ENCODE measurements around the gene PPP1R11. TPM values are rescaled to one million over a fixed set of nuclear protein-coding genes. Genes with fewer than 3 reads are reported as not detected.
A peak's percentile ranks its signal among the peaks of the same experiment; 100 is the strongest.

PPP1R11 gene
- total and polyA plus RNA-seq, 9 of the 15 experiments (the other 6 are each of a cell fraction or from before 2014, with no cell fraction given), result 17.8 to 94.8 (median 44.6) TPM

DNA sequence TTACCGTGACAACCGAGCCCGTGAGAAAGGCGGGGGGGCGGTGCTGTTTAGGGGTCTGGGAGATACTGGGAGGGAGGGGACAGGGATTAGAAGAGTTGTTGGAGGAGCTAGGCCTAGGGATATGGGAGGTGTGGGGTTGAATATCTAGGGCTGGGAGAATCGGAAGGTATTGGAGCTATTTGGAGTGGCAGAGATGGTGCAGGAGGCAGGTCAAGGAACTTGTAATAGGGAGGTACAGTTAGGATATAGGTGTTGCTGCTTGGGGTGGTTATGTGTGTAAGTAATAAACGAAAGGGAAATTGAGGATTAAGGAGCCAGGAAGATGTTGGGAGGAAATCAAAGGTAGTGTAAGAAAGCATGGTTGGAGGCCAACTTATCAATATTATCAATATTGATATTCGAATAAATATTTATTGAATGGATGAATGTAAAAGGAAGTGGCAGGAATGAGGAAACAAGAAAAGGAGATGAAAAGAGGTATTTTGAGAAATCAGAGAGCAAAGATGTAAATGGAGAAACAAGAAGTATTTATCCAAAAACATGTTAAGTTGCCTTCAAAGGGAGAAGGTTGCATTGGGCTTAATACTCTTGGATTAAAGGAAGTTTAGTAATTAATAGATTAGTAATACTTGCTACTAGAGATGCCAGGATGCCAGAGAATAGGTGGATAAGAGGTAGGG, 602 bp downstream of the PPP1R11 start (continued):
- TF ChIP-seq SIN3A (IDR thresholded peaks at IDR 0.05; ENCODE audit: borderline replicate concordance in 2 of 2, control insufficient read depth in 1 of 2, low read depth in 2 of 2, low read length in 2 of 2) (no peak), LCOR (CRISPR knock-in tag; IDR thresholded peaks at IDR 0.05) (no peak), JUNB (CRISPR knock-in tag; conservative IDR thresholded peaks at IDR 0.05) (no peak), KAT8 (IDR thresholded peaks at IDR 0.05; ENCODE audit: low read depth) (no peak), CREBBP (IDR thresholded peaks at IDR 0.05; ENCODE audit: low read depth, low read length) (peak; percentile 12), ZBTB26 (CRISPR knock-in tag; IDR thresholded peaks at IDR 0.05) (peak; percentile 93), KAT7 (CRISPR knock-in tag; IDR thresholded peaks at IDR 0.05; ENCODE audit: borderline replicate concordance) (peak; percentile 9; the same call in 1 of the 2 replicates), FOS (IDR thresholded peaks at IDR 0.05; ENCODE audit: extremely low read depth, insufficient read length) (no peak), BMI1 (IDR thresholded peaks at IDR 0.05; ENCODE audit: low read length) (peak; percentile 90), NCOA6 (IDR thresholded peaks at IDR 0.05) (no peak), ZNF282 (CRISPR knock-in tag; IDR thresholded peaks at IDR 0.05) (no peak), RBM14 (IDR thresholded peaks at IDR 0.05; ENCODE audit: borderline replicate concordance, insufficient read depth, low read depth, low read length) (no peak), CREM (IDR thresholded peaks at IDR 0.05; ENCODE audit: low read depth) (no peak), ZNF431 (CRISPR knock-in tag; IDR thresholded peaks at IDR 0.05) (no peak), ZNF232 (CRISPR knock-in tag; IDR thresholded peaks at IDR 0.05) (no peak), ZKSCAN8 (CRISPR knock-in tag; IDR thresholded peaks at IDR 0.05) (no peak), BHLHE40 (IDR thresholded peaks at IDR 0.05; ENCODE audit: low read length) (no peak), ELF1 (tag; IDR thresholded peaks at IDR 0.05) (no peak)
- TF ChIP-seq, protein P1, sequence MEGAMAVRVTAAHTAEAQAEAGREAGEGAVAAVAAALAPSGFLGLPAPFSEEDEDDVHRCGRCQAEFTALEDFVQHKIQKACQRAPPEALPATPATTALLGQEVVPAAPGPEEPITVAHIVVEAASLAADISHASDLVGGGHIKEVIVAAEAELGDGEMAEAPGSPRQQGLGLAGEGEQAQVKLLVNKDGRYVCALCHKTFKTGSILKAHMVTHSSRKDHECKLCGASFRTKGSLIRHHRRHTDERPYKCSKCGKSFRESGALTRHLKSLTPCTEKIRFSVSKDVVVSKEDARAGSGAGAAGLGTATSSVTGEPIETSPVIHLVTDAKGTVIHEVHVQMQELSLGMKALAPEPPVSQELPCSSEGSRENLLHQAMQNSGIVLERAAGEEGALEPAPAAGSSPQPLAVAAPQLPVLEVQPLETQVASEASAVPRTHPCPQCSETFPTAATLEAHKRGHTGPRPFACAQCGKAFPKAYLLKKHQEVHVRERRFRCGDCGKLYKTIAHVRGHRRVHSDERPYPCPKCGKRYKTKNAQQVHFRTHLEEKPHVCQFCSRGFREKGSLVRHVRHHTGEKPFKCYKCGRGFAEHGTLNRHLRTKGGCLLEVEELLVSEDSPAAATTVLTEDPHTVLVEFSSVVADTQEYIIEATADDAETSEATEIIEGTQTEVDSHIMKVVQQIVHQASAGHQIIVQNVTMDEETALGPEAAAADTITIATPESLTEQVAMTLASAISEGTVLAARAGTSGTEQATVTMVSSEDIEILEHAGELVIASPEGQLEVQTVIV (CRISPR knock-in tag; IDR thresholded peaks at IDR 0.05; ENCODE audit: borderline replicate concordance), result no peak
- TF ChIP-seq, protein P2, sequence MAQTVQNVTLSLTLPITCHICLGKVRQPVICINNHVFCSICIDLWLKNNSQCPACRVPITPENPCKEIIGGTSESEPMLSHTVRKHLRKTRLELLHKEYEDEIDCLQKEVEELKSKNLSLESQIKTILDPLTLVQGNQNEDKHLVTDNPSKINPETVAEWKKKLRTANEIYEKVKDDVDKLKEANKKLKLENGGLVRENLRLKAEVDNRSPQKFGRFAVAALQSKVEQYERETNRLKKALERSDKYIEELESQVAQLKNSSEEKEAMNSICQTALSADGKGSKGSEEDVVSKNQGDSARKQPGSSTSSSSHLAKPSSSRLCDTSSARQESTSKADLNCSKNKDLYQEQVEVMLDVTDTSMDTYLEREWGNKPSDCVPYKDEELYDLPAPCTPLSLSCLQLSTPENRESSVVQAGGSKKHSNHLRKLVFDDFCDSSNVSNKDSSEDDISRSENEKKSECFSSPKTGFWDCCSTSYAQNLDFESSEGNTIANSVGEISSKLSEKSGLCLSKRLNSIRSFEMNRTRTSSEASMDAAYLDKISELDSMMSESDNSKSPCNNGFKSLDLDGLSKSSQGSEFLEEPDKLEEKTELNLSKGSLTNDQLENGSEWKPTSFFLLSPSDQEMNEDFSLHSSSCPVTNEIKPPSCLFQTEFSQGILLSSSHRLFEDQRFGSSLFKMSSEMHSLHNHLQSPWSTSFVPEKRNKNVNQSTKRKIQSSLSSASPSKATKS (CRISPR knock-in tag; IDR thresholded peaks at IDR 0.05), result no peak
- TF ChIP-seq, protein P3, sequence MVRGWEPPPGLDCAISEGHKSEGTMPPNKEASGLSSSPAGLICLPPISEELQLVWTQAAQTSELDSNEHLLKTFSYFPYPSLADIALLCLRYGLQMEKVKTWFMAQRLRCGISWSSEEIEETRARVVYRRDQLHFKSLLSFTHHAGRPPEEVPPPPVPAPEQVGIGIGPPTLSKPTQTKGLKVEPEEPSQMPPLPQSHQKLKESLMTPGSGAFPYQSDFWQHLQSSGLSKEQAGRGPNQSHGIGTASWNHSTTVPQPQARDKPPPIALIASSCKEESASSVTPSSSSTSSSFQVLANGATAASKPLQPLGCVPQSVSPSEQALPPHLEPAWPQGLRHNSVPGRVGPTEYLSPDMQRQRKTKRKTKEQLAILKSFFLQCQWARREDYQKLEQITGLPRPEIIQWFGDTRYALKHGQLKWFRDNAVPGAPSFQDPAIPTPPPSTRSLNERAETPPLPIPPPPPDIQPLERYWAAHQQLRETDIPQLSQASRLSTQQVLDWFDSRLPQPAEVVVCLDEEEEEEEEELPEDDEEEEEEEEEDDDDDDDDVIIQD (CRISPR knock-in tag; IDR thresholded peaks at IDR 0.05), result no peak
